HG02759 (cell line): ENCODE measurements around the gene FSTL4.
A peak's percentile ranks its signal among the peaks of the same experiment; 100 is the strongest.
"Not testable (repeated sequence)": the region's sequence is repeated elsewhere in the genome, so short reads cannot be mapped to it uniquely, and the experiment has no call there.

Source experiments
- ATAC-seq: cut with Tn5 transposase; IDR thresholded peaks from one replicate; pipeline ENCODE4 v1.9.1; 2021; ENCODE audit warnings: mild to moderate bottlenecking, moderate library complexity; ENCODE audit not compliant: unreplicated experiment

FSTL4 gene

GRCh38 chr5:133409210-133409674 is 203.1 kb downstream of the FSTL4 start:
- no peak for ATAC-seq

GRCh38 chr5:133408322-133408721 is 204.0 kb downstream of the FSTL4 start:
- no peak for ATAC-seq

- no peak for ATAC-seq
Measured at GRCh38 chr5:133406977-133407632, 205.2 kb downstream of the FSTL4 start.

GRCh38 chr5:133406208-133406976 is 205.9 kb downstream of the FSTL4 start:
- ATAC-seq = no peak

- ATAC-seq = no peak
Measured at GRCh38 chr5:133405275-133406034, 206.9 kb downstream of the FSTL4 start.

- no peak for ATAC-seq
Measured at GRCh38 chr5:133404724-133405123, 207.6 kb downstream of the FSTL4 start.

- no peak for ATAC-seq
Measured at GRCh38 chr5:133403741-133404364, 208.5 kb downstream of the FSTL4 start.

- no peak for ATAC-seq
Measured at GRCh38 chr5:133402775-133403174, 209.6 kb downstream of the FSTL4 start.

GRCh38 chr5:133401731-133402347 is 210.5 kb downstream of the FSTL4 start:
- ATAC-seq = no peak

- no peak for ATAC-seq
Measured at GRCh38 chr5:133400831-133401351, 211.4 kb downstream of the FSTL4 start.

- no peak for ATAC-seq
Measured at GRCh38 chr5:133400120-133400519, 212.2 kb downstream of the FSTL4 start.

GRCh38 chr5:133399247-133399891 is 213.0 kb downstream of the FSTL4 start:
- no peak for ATAC-seq

GRCh38 chr5:133398646-133399101 is 213.7 kb downstream of the FSTL4 start:
- ATAC-seq = peak; percentile 70

GRCh38 chr5:133397990-133398645 is 214.2 kb downstream of the FSTL4 start:
- peak; percentile 4 for ATAC-seq

GRCh38 chr5:133397348-133397747 is 215.0 kb downstream of the FSTL4 start:
- ATAC-seq = no peak

GRCh38 chr5:133396814-133397213 is 215.5 kb downstream of the FSTL4 start:
- no peak for ATAC-seq

- ATAC-seq = no peak
Measured at GRCh38 chr5:133396187-133396741, 216.1 kb downstream of the FSTL4 start.

- not testable (repeated sequence) for ATAC-seq
Measured at GRCh38 chr5:133395207-133395606, 217.1 kb downstream of the FSTL4 start.

- not testable (repeated sequence) for ATAC-seq
Measured at GRCh38 chr5:133394477-133394817, 217.9 kb downstream of the FSTL4 start.
